SK-N-SH (cell line): ENCODE data around the gene BCL6B. TPM values are rescaled to one million over a fixed set of nuclear protein-coding genes. Genes with fewer than 3 reads are reported as not detected.

Experiments
- CTCF ChIA-PET: fragments of 300-600, 350-600 bp; formaldehyde crosslinking; extraction: SDS; loops from one replicate; lab custom pipeline; 2021; lab: Yijun Ruan, JAX
- POLR2A ChIA-PET: fragments of 350-600 bp; sonication (Branson Sonifier 250); formaldehyde crosslinking; extraction: SDS; loops from one replicate; lab custom pipeline; 2020; ENCODE audit warnings: antibody characterized with exemption, inconsistent platforms; lab: Yijun Ruan, JAX
- DNase-seq: peaks from one replicate; pipeline ENCODE4 v3.0.0; 2012
- H2AFZ ChIP-seq: fragments of 200-600 bp; sonication (generic); 2 replicates; pipeline ENCODE4 v1.8.1; 2016; ENCODE audit warnings: antibody characterized with exemption, mild to moderate bottlenecking, low read depth
- H3F3A ChIP-seq: fragments of 200-600 bp; sonication (generic); replicated peaks from 2 replicates; pipeline ENCODE3; 2016; ENCODE audit warnings: antibody characterized with exemption, mild to moderate bottlenecking; ENCODE audit not compliant: insufficient read depth
- H3K27ac ChIP-seq, 2 experiments: fragments of 200-500 bp in 1 of 2; fragments of 200-600 bp in 1 of 2; sonication (Bioruptor generic) in 1 of 2; sonication (generic), shearing (Covaris generic) in 1 of 2; 2 replicates each; pipeline versions ENCODE4 v1.5.1 to v1.6.1; 2014 to 2016; ENCODE audit warnings: low read depth in 2 of 2, inconsistent platforms in 1 of 2, low read length in 1 of 2, mild to moderate bottlenecking in 1 of 2, mixed read lengths in 1 of 2
- H3K27me3 ChIP-seq: fragments of 200-600 bp; sonication (generic), shearing (Covaris generic); 2 replicates; pipeline ENCODE4 v1.6.1; 2016; ENCODE audit warnings: mixed run types; ENCODE audit not compliant: insufficient read depth
- H3K36me3 ChIP-seq, 2 experiments: fragments of 200-500 bp in 1 of 2; fragments of 200-600 bp in 1 of 2; sonication (Bioruptor generic) in 1 of 2; sonication (generic) in 1 of 2; replicated peaks in 1 of 2; 2 replicates each; pipeline versions ENCODE3 to v1.5.1; 2014 to 2016; ENCODE audit warnings: low read length in 1 of 2, mild to moderate bottlenecking in 1 of 2; ENCODE audit not compliant: insufficient read depth in 2 of 2, control insufficient read depth in 1 of 2
- H3K4me1 ChIP-seq, 2 experiments: fragments of 200-500 bp in 1 of 2; fragments of 200-600 bp in 1 of 2; sonication (Bioruptor generic) in 1 of 2; sonication (generic), shearing (Covaris generic) in 1 of 2; 2 replicates each; pipeline versions ENCODE4 v1.5.1 to v1.6.1; 2014 to 2016; ENCODE audit warnings: low read depth in 1 of 2, low read length in 1 of 2, mixed run types in 1 of 2; ENCODE audit not compliant: insufficient read depth in 2 of 2, control insufficient read depth in 1 of 2
- H3K4me2 ChIP-seq: fragments of 200-600 bp; sonication (generic), shearing (Covaris generic); 2 replicates; pipeline ENCODE4 v1.6.1; 2017; ENCODE audit warnings: mixed run types
- H3K4me3 ChIP-seq, 2 experiments: fragments of 200-500 bp in 1 of 2; fragments of 200-600 bp in 1 of 2; sonication (Bioruptor generic) in 1 of 2; sonication (generic), shearing (Covaris generic) in 1 of 2; 2 replicates each; pipeline versions ENCODE4 v1.5.1 to v1.8.1; 2014 to 2016; ENCODE audit warnings: low read depth in 2 of 2, inconsistent platforms in 1 of 2, low read length in 1 of 2, mild to moderate bottlenecking in 1 of 2, mixed read lengths in 1 of 2, moderate library complexity in 1 of 2
- H3K79me2 ChIP-seq: fragments of 200-600 bp; sonication (generic); 2 replicates; pipeline ENCODE4 v1.8.1; 2017; ENCODE audit warnings: mild to moderate bottlenecking; ENCODE audit not compliant: insufficient read depth
- H3K9ac ChIP-seq: fragments of 200-600 bp; sonication (generic); 2 replicates; pipeline ENCODE4 v1.6.1; 2017; ENCODE audit warnings: mixed run types
- H3K9me2 ChIP-seq: fragments of 200-600 bp; sonication (generic); 2 replicates; pipeline ENCODE4 v1.6.1; 2017; ENCODE audit warnings: mixed run types
- H3K9me3 ChIP-seq: fragments of 200-600 bp; sonication (generic); 2 replicates; pipeline ENCODE4 v1.6.1; 2017; ENCODE audit warnings: mixed run types, mild to moderate bottlenecking, moderate library complexity
- H4K20me1 ChIP-seq: fragments of 200-600 bp; sonication (generic); 2 replicates; pipeline ENCODE4 v1.6.1; 2017; ENCODE audit warnings: mild to moderate bottlenecking, mixed run types; ENCODE audit not compliant: insufficient read depth
- CHD2 ChIP-seq: fragments of 150-350 bp; IDR thresholded peaks from 2 replicates; pipeline ENCODE4 v1.6.1; 2018; ENCODE audit warnings: low read length; ENCODE audit not compliant: partially characterized antibody
- EP300 ChIP-seq, 2 experiments: IDR thresholded peaks; 2 replicates each; pipeline versions ENCODE4 v1.4.0 to v1.6.1; 2012; ENCODE audit warnings: borderline replicate concordance in 1 of 2, low read depth in 1 of 2, low read length in 1 of 2
- EZH2phosphoT487 ChIP-seq: fragments of 200-600 bp; sonication (generic); IDR thresholded peaks from 2 replicates; pipeline ENCODE4 v1.6.1; 2017; ENCODE audit warnings: low read depth, mixed run types, mild to moderate bottlenecking, antibody characterized with exemption, moderate library complexity, borderline replicate concordance
- FOXM1 ChIP-seq: IDR thresholded peaks from 2 replicates; pipeline ENCODE4 v1.4.0; 2012; ENCODE audit warnings: low read depth, mild to moderate bottlenecking
- GABPA ChIP-seq: IDR thresholded peaks from 2 replicates; pipeline ENCODE4 v1.4.0; 2012; ENCODE audit warnings: low read depth, mild to moderate bottlenecking
- JUND ChIP-seq: IDR thresholded peaks from 2 replicates; pipeline ENCODE4 v1.4.0; 2012
- MAX ChIP-seq: IDR thresholded peaks from 2 replicates; pipeline ENCODE4 v1.4.0; 2012; ENCODE audit warnings: low read depth
- MEF2A ChIP-seq: IDR thresholded peaks from 2 replicates; pipeline ENCODE4 v1.4.0; 2012; ENCODE audit warnings: low read depth, borderline replicate concordance
- NFIC ChIP-seq: IDR thresholded peaks from 2 replicates; pipeline ENCODE4 v1.4.0; 2012; ENCODE audit warnings: borderline replicate concordance
- NRF1 ChIP-seq: IDR thresholded peaks from 2 replicates; pipeline ENCODE4 v1.6.1; 2012; ENCODE audit warnings: low read depth, mild to moderate bottlenecking, low read length
- POLR2AphosphoS5 ChIP-seq: IDR thresholded peaks from 2 replicates; pipeline ENCODE4 v1.6.1; 2012; ENCODE audit warnings: low read depth, low read length
- RAD21 ChIP-seq: IDR thresholded peaks from 2 replicates; pipeline ENCODE4 v1.6.1; 2012; ENCODE audit warnings: mild to moderate bottlenecking, low read length
- RCOR1 ChIP-seq: fragments of 150-350 bp; IDR thresholded peaks from 2 replicates; pipeline ENCODE4 v1.6.1; 2017; ENCODE audit warnings: antibody characterized with exemption, low read length
- SIN3A ChIP-seq: IDR thresholded peaks from 2 replicates; pipeline ENCODE4 v1.6.1; 2012; ENCODE audit warnings: low read depth, mild to moderate bottlenecking, low read length, moderate library complexity, borderline replicate concordance
- TCF12 ChIP-seq: IDR thresholded peaks from 2 replicates; pipeline ENCODE4 v1.4.0; 2012
- ZBTB33 ChIP-seq: IDR thresholded peaks from 2 replicates; pipeline ENCODE4 v1.4.0; 2012; ENCODE audit warnings: low read depth, borderline replicate concordance
- WGBS: methylation state at CpG from one replicate; pipeline ENCODE4 v1.1.6; 2017; ENCODE audit warnings: low lambda C conversion rate; 5-methylcytosine and 5-hydroxymethylcytosine counted together
- polyA plus RNA-seq, 3 experiments: library from polyadenylated mRNA; depleted of rRNA; stranded (reverse); fragments of >200 nt; gene quantifications; 2 replicates each; pipeline ENCODE4 v1.2.3, GENCODE V29; 2012
- TF ChIP-seq, protein P1 (sequence below): fragments of 150-350 bp; IDR thresholded peaks from 2 replicates; pipeline ENCODE4 v1.6.1; 2016; ENCODE audit warnings: mild to moderate bottlenecking, low read depth, low read length
- TF ChIP-seq, protein P2 (sequence below): fragments of 200-600 bp; sonication (generic); IDR thresholded peaks from 2 replicates; pipeline ENCODE4 v1.6.1; 2017; ENCODE audit warnings: antibody characterized with exemption, mild to moderate bottlenecking, moderate library complexity

Gene BCL6B
- polyA plus RNA-seq, 1 of the 3 experiments (the other 2 are of a cell fraction): 0.02 TPM

DNA sequence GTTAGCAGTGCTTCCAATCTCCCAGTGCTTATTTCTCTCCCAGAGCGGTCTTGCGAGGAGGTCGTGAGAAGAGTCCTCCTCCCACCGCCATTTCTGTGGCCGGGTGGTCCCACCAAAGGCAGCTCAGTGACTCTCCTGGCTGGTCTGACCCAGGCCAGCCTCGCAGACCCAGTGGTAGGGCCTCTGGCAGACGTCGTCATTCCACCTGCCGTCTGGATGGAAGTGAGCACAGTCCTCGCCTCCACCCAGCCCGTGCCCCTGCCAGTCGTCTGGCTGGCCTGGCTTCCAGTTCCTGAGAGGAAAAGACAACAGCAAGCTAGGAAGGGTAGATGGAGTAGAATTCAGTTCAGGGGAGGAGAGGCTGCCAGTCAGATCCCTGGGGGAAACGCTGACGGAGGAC, 52.1 kb downstream of the BCL6B start:
- DNase-seq: no peak

DNA sequence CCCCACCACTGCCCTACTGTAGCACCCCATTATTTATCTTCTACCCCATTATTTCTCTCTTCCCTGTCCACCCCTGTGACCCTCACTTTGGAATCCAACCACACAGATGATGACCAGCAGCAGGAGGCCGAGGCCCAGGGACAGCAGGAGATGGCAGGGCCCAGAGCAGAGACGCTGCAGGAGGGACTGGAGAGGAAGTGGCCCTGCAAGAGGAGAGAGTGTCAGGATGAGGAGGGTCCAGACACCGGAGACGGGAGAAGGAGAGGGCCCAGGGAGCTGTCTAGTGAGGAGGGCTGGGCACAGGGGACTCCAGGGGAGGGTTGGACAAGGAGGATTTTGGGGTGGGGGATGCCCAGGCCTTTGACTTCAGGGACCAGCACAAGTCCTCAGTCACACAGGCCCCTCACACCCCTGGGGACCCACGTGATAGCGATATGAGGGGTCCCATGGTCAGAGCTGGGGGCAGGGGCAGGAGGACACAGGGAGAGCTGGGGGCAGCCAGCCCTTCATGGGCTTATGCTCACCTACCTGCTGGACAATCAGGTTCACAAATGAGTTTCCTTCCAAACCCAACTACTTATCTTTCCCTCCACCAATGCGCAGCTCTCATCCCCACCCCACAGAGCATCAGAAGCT, 55.2 kb downstream of the BCL6B start:
- Histone ChIP-seq H3K36me3 (no peaks in the 10 kb centered on the region), H3K9ac (no peak overlapping the region), H3F3A (no peaks in the 10 kb centered on the region), H3K4me2 (no peak overlapping the region), H3K9me3 (no peaks in the 10 kb centered on the region), H2AFZ (no peak overlapping the region), H3K79me2 (no peaks in the 10 kb centered on the region), H3K4me1 (no peaks in the 10 kb centered on the region), H3K4me3 (no peak overlapping the region), H3K27ac (no peak overlapping the region), H3K9me2 (no peaks in the 10 kb centered on the region), H4K20me1 (no peaks in the 10 kb centered on the region), H3K27me3 (peaks cover 39% of the 10 kb centered on the region)
- WGBS: 22% methylated on average over 6 of the region's 7 CpGs
- ChIA-PET CTCF (interaction anchor here (1.0 kb wide), 1 partner anchor 42 kb away, joined by 3 read pairs; no protein-coding TSS in a partner anchor), POLR2A (no interaction called here)
- DNase-seq: no peak
- no peak for TF ChIP-seq RAD21
- TF ChIP-seq SIN3A: no peak
- TF ChIP-seq GABPA: no peak
- TF ChIP-seq, protein P1, sequence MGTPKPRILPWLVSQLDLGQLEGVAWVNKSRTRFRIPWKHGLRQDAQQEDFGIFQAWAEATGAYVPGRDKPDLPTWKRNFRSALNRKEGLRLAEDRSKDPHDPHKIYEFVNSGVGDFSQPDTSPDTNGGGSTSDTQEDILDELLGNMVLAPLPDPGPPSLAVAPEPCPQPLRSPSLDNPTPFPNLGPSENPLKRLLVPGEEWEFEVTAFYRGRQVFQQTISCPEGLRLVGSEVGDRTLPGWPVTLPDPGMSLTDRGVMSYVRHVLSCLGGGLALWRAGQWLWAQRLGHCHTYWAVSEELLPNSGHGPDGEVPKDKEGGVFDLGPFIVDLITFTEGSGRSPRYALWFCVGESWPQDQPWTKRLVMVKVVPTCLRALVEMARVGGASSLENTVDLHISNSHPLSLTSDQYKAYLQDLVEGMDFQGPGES: no peak
- TF ChIP-seq MEF2A: no peak
- no peak for TF ChIP-seq JUND
- no peak for TF ChIP-seq POLR2AphosphoS5
- TF ChIP-seq RCOR1: no peak
- no peak for TF ChIP-seq CHD2
- no peak for TF ChIP-seq FOXM1
- no peak for TF ChIP-seq EZH2phosphoT487
- TF ChIP-seq ZBTB33: no peak

More for the DNA sequence above, 52.1 kb downstream of the BCL6B start:
- peaks cover 40% of the 10 kb centered on the region for H3K27me3 ChIP-seq
- no peaks in the 10 kb centered on the region for H4K20me1 ChIP-seq
- H3K79me2 ChIP-seq: no peaks in the 10 kb centered on the region
- H3K36me3 ChIP-seq: no peaks in the 10 kb centered on the region
- H2AFZ ChIP-seq: no peak overlapping the region
- no peaks in the 10 kb centered on the region for H3K9me3 ChIP-seq
- ChIA-PET CTCF (interaction anchor here (0.6 to 1.7 kb wide), 5 partner anchors 21 to 64 kb away, joined by 3 to 5 read pairs (median 3); no protein-coding TSS in a partner anchor), POLR2A (no interaction called here)
- no peak overlapping the region for H3K4me3 ChIP-seq
- H3K9ac ChIP-seq: no peak overlapping the region
- H3K4me1 ChIP-seq: no peaks in the 10 kb centered on the region
- WGBS: 17% methylated on average over 11 of the region's 14 CpGs
- no peaks in the 10 kb centered on the region for H3K9me2 ChIP-seq
- H3K27ac ChIP-seq: no peak overlapping the region
- TF ChIP-seq EP300 (IDR thresholded peaks at IDR 0.05; ENCODE audit: borderline replicate concordance in 1 of 2, low read depth in 1 of 2, low read length in 1 of 2) (no peak), NRF1 (no peak), TCF12 (no peak), NFIC (no peak), MAX (no peak), SIN3A (no peak), POLR2AphosphoS5 (no peak)
- TF ChIP-seq, protein P1: no peak
- TF ChIP-seq, protein P2, sequence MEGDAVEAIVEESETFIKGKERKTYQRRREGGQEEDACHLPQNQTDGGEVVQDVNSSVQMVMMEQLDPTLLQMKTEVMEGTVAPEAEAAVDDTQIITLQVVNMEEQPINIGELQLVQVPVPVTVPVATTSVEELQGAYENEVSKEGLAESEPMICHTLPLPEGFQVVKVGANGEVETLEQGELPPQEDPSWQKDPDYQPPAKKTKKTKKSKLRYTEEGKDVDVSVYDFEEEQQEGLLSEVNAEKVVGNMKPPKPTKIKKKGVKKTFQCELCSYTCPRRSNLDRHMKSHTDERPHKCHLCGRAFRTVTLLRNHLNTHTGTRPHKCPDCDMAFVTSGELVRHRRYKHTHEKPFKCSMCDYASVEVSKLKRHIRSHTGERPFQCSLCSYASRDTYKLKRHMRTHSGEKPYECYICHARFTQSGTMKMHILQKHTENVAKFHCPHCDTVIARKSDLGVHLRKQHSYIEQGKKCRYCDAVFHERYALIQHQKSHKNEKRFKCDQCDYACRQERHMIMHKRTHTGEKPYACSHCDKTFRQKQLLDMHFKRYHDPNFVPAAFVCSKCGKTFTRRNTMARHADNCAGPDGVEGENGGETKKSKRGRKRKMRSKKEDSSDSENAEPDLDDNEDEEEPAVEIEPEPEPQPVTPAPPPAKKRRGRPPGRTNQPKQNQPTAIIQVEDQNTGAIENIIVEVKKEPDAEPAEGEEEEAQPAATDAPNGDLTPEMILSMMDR: no peak
- H3F3A ChIP-seq: no peaks in the 10 kb centered on the region
- H3K4me2 ChIP-seq: no peak overlapping the region
